Measurements from ENCODE around the gene GIT1. TPM values are rescaled to one million over a fixed set of nuclear protein-coding genes. Genes with fewer than 3 reads are reported as not detected.

The GIT1 gene
- total RNA-seq, 1 donor from 2014 or later = 31.9 TPM

- peaks cover 77% of the 10 kb centered on the region for H3K4me1 ChIP-seq
- no peak for TF ChIP-seq CTCF (IDR thresholded peaks at IDR 0.05; ENCODE audit: borderline replicate concordance)
- intact Hi-C loops (cut with micrococcal nuclease) = no loop called here
- H3K4me3 ChIP-seq = peak overlapping the region; percentile 73
- no peaks in the 10 kb centered on the region for H3K27me3 ChIP-seq (ENCODE audit: low read depth)
- no peaks in the 10 kb centered on the region for H3K9me3 ChIP-seq (replicated peaks)
- no peaks in the 10 kb centered on the region for H3K36me3 ChIP-seq
- H3K27ac ChIP-seq (replicated peaks) = peak overlapping the region; percentile 87
- DNase-seq = no peak
Observed at GRCh38 chr17:29621751-29622194, 32.3 kb upstream of the GIT1 start.

- DNase-seq = no peak
- H3K27ac ChIP-seq (replicated peaks) = peak overlapping the region; percentile 87
- peaks cover 85% of the 10 kb centered on the region for H3K4me1 ChIP-seq
- intact Hi-C loops (cut with micrococcal nuclease) = no loop called here
- no peak for TF ChIP-seq CTCF (IDR thresholded peaks at IDR 0.05; ENCODE audit: borderline replicate concordance)
- no peaks in the 10 kb centered on the region for H3K9me3 ChIP-seq (replicated peaks)
- H3K27me3 ChIP-seq (ENCODE audit: low read depth) = no peaks in the 10 kb centered on the region
- peak overlapping the region; percentile 73 for H3K4me3 ChIP-seq
- no peaks in the 10 kb centered on the region for H3K36me3 ChIP-seq
Observed at GRCh38 chr17:29620779-29621500, 31.5 kb upstream of the GIT1 start.

GRCh38 chr17:29620271-29620670, 30.8 kb upstream of the GIT1 start:
- H3K9me3 ChIP-seq (replicated peaks) = no peaks in the 10 kb centered on the region
- no peak for TF ChIP-seq CTCF (IDR thresholded peaks at IDR 0.05; ENCODE audit: borderline replicate concordance)
- intact Hi-C loops (cut with micrococcal nuclease) = no loop called here
- DNase-seq = no peak
- H3K36me3 ChIP-seq = no peaks in the 10 kb centered on the region
- H3K27me3 ChIP-seq (ENCODE audit: low read depth) = no peaks in the 10 kb centered on the region
- peak overlapping the region; percentile 87 for H3K27ac ChIP-seq (replicated peaks)
- H3K4me3 ChIP-seq = no peak overlapping the region
- H3K4me1 ChIP-seq = peaks cover 87% of the 10 kb centered on the region

- no peaks in the 10 kb centered on the region for H3K9me3 ChIP-seq (replicated peaks)
- intact Hi-C loops (cut with micrococcal nuclease) = no loop called here
- H3K36me3 ChIP-seq = no peaks in the 10 kb centered on the region
- peaks cover 89% of the 10 kb centered on the region for H3K4me1 ChIP-seq
- no peaks in the 10 kb centered on the region for H3K27me3 ChIP-seq (ENCODE audit: low read depth)
- peak overlapping the region; percentile 87 for H3K27ac ChIP-seq (replicated peaks)
- H3K4me3 ChIP-seq = peak overlapping the region; percentile 19
- peak; percentile 58 for TF ChIP-seq CTCF (IDR thresholded peaks at IDR 0.05; ENCODE audit: borderline replicate concordance)
- DNase-seq = no peak
Observed at GRCh38 chr17:29619251-29619650, 29.8 kb upstream of the GIT1 start.

GRCh38 chr17:29618272-29619065, 29.0 kb upstream of the GIT1 start:
- no peak for DNase-seq
- Histone ChIP-seq H3K4me3 (peak overlapping the region; percentile 63), H3K27ac (replicated peaks) (peak overlapping the region; percentile 87), H3K9me3 (replicated peaks) (no peaks in the 10 kb centered on the region), H3K36me3 (no peaks in the 10 kb centered on the region), H3K27me3 (ENCODE audit: low read depth) (no peaks in the 10 kb centered on the region), H3K4me1 (peaks cover 96% of the 10 kb centered on the region)
- TF ChIP-seq CTCF (IDR thresholded peaks at IDR 0.05; ENCODE audit: borderline replicate concordance) = no peak
- intact Hi-C loops (cut with micrococcal nuclease) = no loop called here
